SU-DHL-6 (cell line): Measurements from ENCODE around the gene DRD3.

ENCODE experiments used
- CTCF ChIP-seq: fragments of 200-600 bp; sonication (generic); IDR thresholded peaks from one replicate; pipeline ENCODE4 v1.5.1; 2017; ENCODE audit warnings: antibody characterized with exemption, mild to moderate bottlenecking, low read length, moderate library complexity; ENCODE audit not compliant: insufficient read depth, poor library complexity, severe bottlenecking
- EZH2phosphoT487 ChIP-seq: fragments of 200-600 bp; sonication (generic), shearing (Covaris generic); conservative IDR thresholded peaks from 2 replicates; pipeline ENCODE4 v1.6.1; 2018; ENCODE audit warnings: mild to moderate bottlenecking, antibody characterized with exemption, low read length, moderate library complexity, mixed read lengths

GRCh38 chr3:114147251-114147650 lies 31.6 kb downstream of the DRD3 start:
- TF ChIP-seq CTCF (no peak), EZH2phosphoT487 (no peak)
